Head of caudate nucleus (tissue), 42 donors: Measurements from ENCODE around the gene ZNF605.
"Not testable (repeated sequence)": the region's sequence is repeated elsewhere in the genome, so short reads cannot be mapped to it uniquely, and the experiment has no call there.

Experiments used
- DNase-seq, 42 donors: peaks; one replicate each; pipeline versions ENCODE4 v3.0.0 to v3.0.0-alpha.2; 2020 to 2021; ENCODE audit warnings: mixed read lengths in 7 of 42
- intact Hi-C: fragments of 100-400 bp; cut with DNase I; formaldehyde crosslinking; loops from one replicate; pipeline ENCODE4 v1.15.0; 2022

ZNF605 gene

GRCh38 chr12:132950844-132951535, 5.1 kb downstream of the ZNF605 start:
- no peak for DNase-seq
- intact Hi-C loops = no loop called here

- DNase-seq = no peak
- intact Hi-C loops = no loop called here
These were observed 5.9 kb downstream of the ZNF605 start for GRCh38 chr12:132949936-132950837.

- no peak for DNase-seq
- intact Hi-C loops = no loop called here
These were observed 7.7 kb downstream of the ZNF605 start for GRCh38 chr12:132948146-132949066.

DNA sequence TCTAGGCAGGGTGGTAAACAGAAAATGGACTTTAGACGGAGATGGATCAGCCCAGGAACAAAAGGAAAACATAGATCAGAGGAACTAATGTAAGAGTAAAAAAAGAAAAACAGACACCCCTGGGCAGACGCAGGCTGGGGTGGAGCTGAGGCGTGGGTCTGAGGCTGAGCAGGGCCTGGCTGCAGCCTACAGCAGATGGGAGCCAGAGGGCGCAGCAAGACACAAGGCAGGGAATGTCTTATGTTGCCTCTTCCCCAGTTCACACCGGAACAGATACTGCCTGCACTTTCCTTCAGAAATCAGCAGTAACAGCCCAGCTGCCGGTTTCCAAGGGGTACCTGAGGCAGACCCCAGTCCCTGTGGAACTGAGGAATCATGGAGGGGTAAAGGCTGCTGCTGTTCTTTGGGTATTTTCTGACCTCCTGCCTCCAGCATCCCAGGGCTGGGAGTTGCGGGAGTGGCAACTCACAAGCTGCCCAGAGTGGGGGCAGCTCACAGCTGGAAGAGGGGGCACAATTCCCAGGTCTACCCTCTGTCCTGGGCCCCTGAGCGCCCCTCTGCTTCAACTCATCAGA, 9.8 kb downstream of the ZNF605 start:
- intact Hi-C loops = no loop called here
- DNase-seq = no peak

GRCh38 chr12:132945806-132946205, 10.3 kb downstream of the ZNF605 start:
- no peak for DNase-seq
- intact Hi-C loops = no loop called here

DNA sequence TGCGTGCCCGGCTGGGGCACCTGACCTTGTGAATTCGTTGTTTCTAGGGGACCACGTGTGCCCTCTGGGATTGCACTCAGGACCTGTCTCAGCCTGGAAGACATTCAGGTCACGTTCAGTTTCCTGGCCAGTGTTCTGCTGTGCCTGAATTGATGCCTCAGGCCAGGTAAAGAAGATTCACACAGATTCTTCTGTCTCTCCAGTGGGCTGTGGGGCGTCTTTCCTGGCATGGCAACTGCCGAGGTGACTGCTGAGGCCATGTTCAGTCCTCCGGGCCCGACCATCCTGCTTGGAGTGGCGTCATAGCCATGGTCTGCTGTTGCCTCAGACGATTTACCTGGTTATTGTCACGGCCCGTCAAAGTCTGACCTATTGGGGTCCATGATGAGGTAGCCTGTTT, 13.5 kb downstream of the ZNF605 start:
- no peak for DNase-seq
- intact Hi-C loops = no loop called here

DNA sequence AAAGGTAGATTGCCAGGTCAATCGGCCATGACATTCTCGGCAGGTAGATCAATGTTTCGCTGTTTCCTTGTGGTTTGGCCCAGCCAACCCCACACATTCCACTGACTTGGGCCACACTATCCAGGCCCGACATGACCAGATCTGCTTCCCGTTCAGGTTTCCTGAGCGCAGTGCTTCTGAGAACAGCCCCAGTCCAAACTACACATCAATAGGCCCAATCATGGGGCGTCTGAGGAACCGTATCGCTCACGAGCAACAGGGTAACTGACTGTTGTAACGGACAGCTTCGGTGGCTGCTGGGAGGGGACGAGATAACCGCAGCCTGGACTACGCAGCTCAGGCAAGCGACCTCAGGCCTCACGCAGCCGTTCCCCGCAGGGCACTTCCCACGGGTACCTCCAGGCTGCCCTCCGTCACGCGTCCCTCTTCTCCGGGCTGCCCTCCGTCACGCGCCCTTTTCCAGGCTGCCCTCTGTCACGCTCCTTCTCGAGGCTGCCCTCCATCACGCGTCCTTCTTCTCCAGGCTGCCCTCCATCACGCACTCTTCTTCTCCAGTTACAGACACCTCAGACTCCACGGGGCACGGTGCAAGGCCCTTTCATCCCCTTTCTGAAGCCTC, 14.7 kb downstream of the ZNF605 start:
- intact Hi-C loops = no loop called here
- no peak for DNase-seq

GRCh38 chr12:132940071-132940719, 15.9 kb downstream of the ZNF605 start:
- intact Hi-C loops = no loop called here
- DNase-seq = no peak

GRCh38 chr12:132938807-132939206, 17.3 kb downstream of the ZNF605 start:
- DNase-seq, intact Hi-C loops: not testable (repeated sequence)

- no peak for DNase-seq
These were observed 18.6 kb downstream of the ZNF605 start for GRCh38 chr12:132937476-132937875.

GRCh38 chr12:132936921-132937320, 19.2 kb downstream of the ZNF605 start:
- intact Hi-C loops, DNase-seq: not testable (repeated sequence)

More at GRCh38 chr12:132937476-132937875, 18.6 kb downstream of the ZNF605 start:
- intact Hi-C loops = no loop called here

- DNase-seq = no peak
- intact Hi-C loops = no loop called here
These were observed 19.9 kb downstream of the ZNF605 start for GRCh38 chr12:132936163-132936562.

DNA sequence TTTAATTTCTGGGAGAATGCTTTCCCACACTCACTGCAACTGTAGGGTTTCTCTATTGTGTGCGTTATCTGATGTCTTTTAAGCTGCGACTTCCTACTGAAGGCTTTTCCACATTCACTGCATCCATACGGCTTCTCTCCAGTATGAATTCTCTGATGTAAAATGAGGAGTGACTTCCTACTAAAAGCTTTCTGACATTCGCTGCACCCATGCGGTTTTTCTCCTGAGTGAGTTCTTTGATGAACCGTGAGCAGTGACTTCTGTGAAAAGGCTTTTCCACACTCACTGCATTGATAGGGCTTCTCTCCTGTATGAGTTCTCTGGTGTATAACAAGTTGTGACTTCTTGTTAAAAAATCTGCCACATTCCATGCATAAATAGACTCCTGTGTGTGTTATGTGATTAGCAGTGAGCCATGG, 29.7 kb downstream of the ZNF605 start:
- no peak for DNase-seq
- intact Hi-C loops = no loop called here

GRCh38 chr12:132925597-132926414, 30.3 kb downstream of the ZNF605 start:
- no peak for DNase-seq
- intact Hi-C loops = no loop called here

GRCh38 chr12:132924356-132924755, 31.8 kb downstream of the ZNF605 start:
- intact Hi-C loops = no loop called here
- DNase-seq = no peak

DNA sequence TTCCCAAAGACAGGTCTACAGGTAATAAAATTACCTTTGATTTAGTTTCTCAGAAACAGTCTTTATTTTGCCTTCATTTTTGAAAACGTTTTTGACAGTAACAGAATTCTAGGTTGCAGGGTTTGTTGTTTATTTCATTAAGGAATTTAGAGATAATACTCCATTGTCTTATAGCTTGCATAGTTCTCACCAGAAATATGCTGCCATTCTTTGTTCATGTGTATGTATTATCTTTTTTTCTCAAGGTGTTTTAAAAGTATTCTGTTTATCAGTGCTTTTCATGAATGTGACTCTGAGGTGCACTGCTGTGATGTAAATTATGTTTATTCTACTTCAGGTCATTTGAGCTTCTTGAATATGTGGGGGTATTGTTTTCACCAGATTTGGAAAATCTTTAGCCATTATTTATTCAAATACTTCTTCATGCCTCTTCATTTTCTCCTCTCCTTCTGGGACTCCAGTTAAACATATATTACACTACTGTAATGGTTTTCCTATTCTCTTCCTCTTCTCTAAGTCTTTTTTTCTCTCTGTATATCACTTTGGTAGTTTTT, 32.7 kb downstream of the ZNF605 start:
- no peak for DNase-seq
- intact Hi-C loops = no loop called here

DNA sequence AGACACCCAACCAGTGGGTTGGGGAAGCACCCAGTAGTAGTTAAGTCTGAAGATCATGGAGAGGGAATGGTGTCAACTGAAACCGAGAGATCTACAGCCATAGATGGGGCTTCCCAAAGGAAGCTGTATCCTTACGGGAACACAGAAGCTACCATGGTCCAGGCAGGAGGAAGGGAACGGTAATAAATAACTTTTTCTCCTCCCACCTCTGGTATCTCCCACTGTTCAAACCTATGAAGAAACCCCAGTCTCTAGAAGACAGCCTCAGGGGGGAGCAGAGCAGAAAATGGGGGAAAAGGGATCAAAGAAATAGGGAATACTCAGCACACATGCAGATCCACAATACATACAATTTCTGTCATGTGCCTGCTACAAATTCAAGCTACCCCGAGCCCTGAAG, 33.4 kb downstream of the ZNF605 start:
- intact Hi-C loops = no loop called here
- DNase-seq = no peak
